K562 (cell line): ENCODE results near the gene PMIS2. TPM values are rescaled to one million over a fixed set of nuclear protein-coding genes. Genes with fewer than 3 reads are reported as not detected.

Experiments
- ATAC-seq: fragments of 200-7000 bp; cut with Tn5 transposase; 3 replicates; pipeline ENCODE4 v1.9.1; 2020; ENCODE audit warnings: moderate library complexity
- BruUV-seq: library from RNA; stranded (reverse); fragments of 400-500 nt; replicated peaks from 2 replicates; lab custom pipeline; 2021; lab: Mats Ljungman, UMichigan
- CTCF ChIA-PET: fragments of 300-600 bp; formaldehyde crosslinking; extraction: SDS; loops from one replicate; lab custom pipeline; 2021; ENCODE audit warnings: low intra/inter-chr PET ratio; lab: Yijun Ruan, JAX
- POLR2A ChIA-PET: fragments of 300-600, 350-650 bp; sonication (Branson Sonifier 250); formaldehyde crosslinking; extraction: SDS; loops from one replicate; lab custom pipeline; 2021; ENCODE audit warnings: antibody characterized with exemption, inconsistent platforms; lab: Yijun Ruan, JAX
- DNase-seq, 4 experiments: peaks; one replicate each; pipeline versions ENCODE4 v3.0.0 to v3.0.0-alpha.2; 2011 to 2018; ENCODE audit warnings: low spot score in 3 of 4, mixed read lengths in 3 of 4; ENCODE audit errors: extremely low read depth in 1 of 4
- FAIRE-seq: peaks from 2 replicates; lab custom pipeline; 2011; peaks lifted over from hg19 to GRCh38; lab: Jason Lieb, UNC
- H2AFZ ChIP-seq: 2 replicates; pipeline ENCODE4 v1.6.0; 2011; ENCODE audit warnings: low read depth, low read length, control low read depth, inconsistent platforms
- H3K27ac ChIP-seq: fragments of 200-600 bp; 3 replicates; pipeline ENCODE4 v1.8.0; 2011; ENCODE audit warnings: low read depth, mild to moderate bottlenecking, control low read depth, inconsistent platforms, low read length, moderate library complexity, mixed read lengths; ENCODE audit errors: extremely low read depth
- H3K27me3 ChIP-seq, 2 experiments: fragments of 300-600 bp in 1 of 2; 2 replicates in 1 of 2; 3 replicates in 1 of 2; pipeline versions ENCODE4 v1.6.0 to v1.8.0; 2011; ENCODE audit warnings: inconsistent platforms in 2 of 2, low read length in 2 of 2, mild to moderate bottlenecking in 1 of 2, mixed read lengths in 1 of 2, moderate library complexity in 1 of 2; ENCODE audit not compliant: control insufficient read depth in 2 of 2, insufficient read depth in 2 of 2
- H3K36me3 ChIP-seq: fragments of 300-600 bp; 3 replicates; pipeline ENCODE4 v1.8.0; 2011; ENCODE audit warnings: mild to moderate bottlenecking, low read length, inconsistent platforms; ENCODE audit not compliant: control insufficient read depth, insufficient read depth
- H3K4me1 ChIP-seq, 2 experiments: fragments of 200-600 bp in 1 of 2; replicated peaks in 1 of 2; 2 replicates in 1 of 2; 3 replicates in 1 of 2; pipeline versions ENCODE4 v1.5.1 to v1.8.0; 2011; ENCODE audit warnings: inconsistent platforms in 2 of 2, low read length in 2 of 2, mild to moderate bottlenecking in 1 of 2, mixed read lengths in 1 of 2, moderate library complexity in 1 of 2; ENCODE audit not compliant: control insufficient read depth in 2 of 2, insufficient read depth in 2 of 2
- H3K4me2 ChIP-seq: 2 replicates; pipeline ENCODE4 v1.6.1; 2011; ENCODE audit warnings: low read length, control low read depth, inconsistent platforms, mixed read lengths; ENCODE audit not compliant: insufficient read depth
- H3K4me3 ChIP-seq: fragments of 200-600 bp; sonication (generic), shearing (Covaris generic); 2 replicates; pipeline ENCODE4 v1.5.1; 2016; ENCODE audit warnings: control low read depth, inconsistent platforms
- H3K79me2 ChIP-seq: fragments of 200-600 bp; 3 replicates; pipeline ENCODE4 v1.8.0; 2011; ENCODE audit warnings: low read length, inconsistent platforms; ENCODE audit not compliant: control insufficient read depth, insufficient read depth
- H3K9ac ChIP-seq, 2 experiments: 2 replicates each; pipeline versions ENCODE4 v1.6.0 to v1.6.1; 2011; ENCODE audit warnings: low read depth in 2 of 2, low read length in 2 of 2, control low read depth in 1 of 2, inconsistent platforms in 1 of 2, mild to moderate bottlenecking in 1 of 2, mixed read lengths in 1 of 2; ENCODE audit not compliant: insufficient read depth in 1 of 2
- H3K9me1 ChIP-seq: one replicate; pipeline ENCODE4 v1.6.0; 2011; ENCODE audit warnings: inconsistent platforms, mild to moderate bottlenecking, low read length, moderate library complexity; ENCODE audit not compliant: control insufficient read depth, insufficient read depth
- H3K9me3 ChIP-seq: replicated peaks from 2 replicates; pipeline ENCODE4 v1.5.1; 2011; ENCODE audit warnings: low read depth, low read length, inconsistent platforms; ENCODE audit not compliant: control insufficient read depth, insufficient read depth
- H4K20me1 ChIP-seq: replicated peaks from 2 replicates; pipeline ENCODE4 v1.6.1; 2011; ENCODE audit warnings: low read length, inconsistent platforms, mixed read lengths; ENCODE audit not compliant: control insufficient read depth, insufficient read depth
- EP300 ChIP-seq: IDR thresholded peaks from 2 replicates; pipeline ENCODE4 v1.6.1; 2012; ENCODE audit warnings: low read length, improper control_type of control experiment
- HEY1 ChIP-seq: fragments of 250-450 bp; sonication (Bioruptor Pico); IDR thresholded peaks from 2 replicates; pipeline ENCODE4 v1.5.0; 2020; ENCODE audit warnings: mild to moderate bottlenecking, moderate library complexity, borderline replicate concordance
- KAT8 ChIP-seq: fragments of 450-650 bp; IDR thresholded peaks from 2 replicates; pipeline ENCODE4 v1.6.1; 2016; ENCODE audit warnings: low read depth, mild to moderate bottlenecking
- MCM2 ChIP-seq: fragments of 450-650 bp; IDR thresholded peaks from 2 replicates; pipeline ENCODE4 v1.6.1; 2017; ENCODE audit warnings: low read depth, mild to moderate bottlenecking
- MITF ChIP-seq: IDR thresholded peaks from 2 replicates; pipeline ENCODE4 v1.6.1; 2014; ENCODE audit warnings: antibody characterized with exemption
- POLR2G ChIP-seq: fragments of 200-400 bp; formaldehyde crosslinking; IDR thresholded peaks from 2 replicates; pipeline ENCODE4 v1.6.1; 2017; ENCODE audit warnings: low read depth, mild to moderate bottlenecking, antibody characterized with exemption, low read length, moderate library complexity
- RBFOX2 ChIP-seq: fragments of 200-400 bp; formaldehyde crosslinking; IDR thresholded peaks from 2 replicates; pipeline ENCODE4 v1.6.1; 2017; ENCODE audit warnings: low read depth, mild to moderate bottlenecking, low read length, moderate library complexity
- ZKSCAN1 ChIP-seq: fragments of 150-350 bp; IDR thresholded peaks from 2 replicates; pipeline ENCODE4 v1.6.1; 2016; ENCODE audit warnings: low read depth, low read length
- ZNF586 ChIP-seq: fragments of 450-650 bp; formaldehyde crosslinking; conservative IDR thresholded peaks from 2 replicates; pipeline ENCODE4 v1.4.0; 2020; ENCODE audit warnings: mild to moderate bottlenecking, moderate library complexity
- WGBS: fragments of 100-300 bp; shearing (Covaris generic); methylation state at CpG from one replicate; pipeline ENCODE4 v1.1.6; 2016; ENCODE audit warnings: low coverage, mixed read lengths; ENCODE audit not compliant: insufficient coverage; ENCODE audit errors: missing lambda C conversion rate; 5-methylcytosine and 5-hydroxymethylcytosine counted together
- in situ Hi-C: fragments of 300-500 bp; cut with MboI; formaldehyde crosslinking; loops from 4 replicates; pipeline ENCODE4 v1.15.0; 2018; ENCODE audit warnings: inconsistent platforms, mixed read lengths
- intact Hi-C: fragments of 100-400 bp; cut with micrococcal nuclease; formaldehyde crosslinking; loops from 2 replicates; pipeline ENCODE4 v1.14.2; 2022
- polyA plus RNA-seq, 8 experiments: library from polyadenylated mRNA; depleted of rRNA in 4 of 8; stranded (reverse) in 5 of 8; unstranded in 3 of 8; fragments of >200 nt; fragmentation: Nextera tagmentation in 2 of 8; fragmentation: Illumina TruSeq in 1 of 8; extraction: Ambion mirVana in 2 of 8; extraction: Trizol in 1 of 8; gene quantifications; 2 replicates each; pipeline versions ENCODE4 v1.2.1 to v1.2.3, GENCODE V29; 2011 to 2014; ENCODE audit warnings: inconsistent platforms in 1 of 8, missing spikeins in 1 of 8
- total RNA-seq, 7 experiments: library from RNA; depleted of rRNA in 6 of 7; stranded (reverse); fragments of >200 nt in 6 of 7; fragmentation: Illumina TruSeq in 2 of 7; extraction: Trizol in 2 of 7; gene quantifications; 2 replicates each; pipeline versions ENCODE4 v1.2.1 to v1.2.3, GENCODE V29; 2011 to 2021; ENCODE audit warnings: low replicate concordance in 1 of 7
- TF ChIP-seq, protein P1 (sequence below): sonication (generic); formaldehyde crosslinking; IDR thresholded peaks from 2 replicates; pipeline ENCODE4 v1.8.0; 2022; ENCODE audit warnings: mild to moderate bottlenecking, missing genetic modification reagents
- TF ChIP-seq, protein P2 (sequence below): fragments of 250-450 bp; sonication (Bioruptor Pico); IDR thresholded peaks from 2 replicates; pipeline ENCODE4 v1.8.0; 2022; ENCODE audit warnings: moderate library complexity, mild to moderate bottlenecking, inconsistent platforms
- TF ChIP-seq, protein P3 (sequence below): fragments of 450-650 bp; formaldehyde crosslinking; IDR thresholded peaks from 2 replicates; pipeline ENCODE4 v1.4.0; 2022; ENCODE audit warnings: mild to moderate bottlenecking, moderate library complexity

Gene PMIS2
- total and polyA plus RNA-seq, 9 of the 15 experiments (the other 6 are each of a cell fraction or from before 2014, with no cell fraction given): not detected

- H3K79me2 ChIP-seq: no peaks in the 10 kb centered on the region
- 87% methylated on average over 10 of the region's 13 CpGs for WGBS
- no TSS peak for BruUV-seq
- no peak overlapping the region for H2AFZ ChIP-seq
- no peaks in the 10 kb centered on the region for H4K20me1 ChIP-seq
- no peaks in the 10 kb centered on the region for H3K9me3 ChIP-seq
- ChIA-PET POLR2A (interaction anchor here (0.6 to 1.9 kb wide), 5 partner anchors 10 to 335 kb away, joined by 3 to 5 read pairs (median 4); partner anchors contain the start of genes HAUS5 and LIN37), CTCF (no interaction called here)
- no peaks in the 10 kb centered on the region for H3K9me1 ChIP-seq
- H3K27ac ChIP-seq: no peak overlapping the region
- peaks cover 0 to 32% of the 10 kb centered on the region in 2 experiments; a peak in 2 of 5 replicates for H3K4me1 ChIP-seq
- TF ChIP-seq EP300: no peak
- TF ChIP-seq HEY1 (CRISPR knock-in tag): no peak
- TF ChIP-seq, protein P1, sequence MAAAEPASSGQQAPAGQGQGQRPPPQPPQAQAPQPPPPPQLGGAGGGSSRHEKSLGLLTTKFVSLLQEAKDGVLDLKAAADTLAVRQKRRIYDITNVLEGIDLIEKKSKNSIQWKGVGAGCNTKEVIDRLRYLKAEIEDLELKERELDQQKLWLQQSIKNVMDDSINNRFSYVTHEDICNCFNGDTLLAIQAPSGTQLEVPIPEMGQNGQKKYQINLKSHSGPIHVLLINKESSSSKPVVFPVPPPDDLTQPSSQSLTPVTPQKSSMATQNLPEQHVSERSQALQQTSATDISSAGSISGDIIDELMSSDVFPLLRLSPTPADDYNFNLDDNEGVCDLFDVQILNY: no peak
- TF ChIP-seq, protein P2, sequence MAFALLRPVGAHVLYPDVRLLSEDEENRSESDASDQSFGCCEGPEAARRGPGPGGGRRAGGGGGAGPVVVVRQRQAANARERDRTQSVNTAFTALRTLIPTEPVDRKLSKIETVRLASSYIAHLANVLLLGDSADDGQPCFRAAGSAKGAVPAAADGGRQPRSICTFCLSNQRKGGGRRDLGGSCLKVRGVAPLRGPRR (CRISPR knock-in tag): no peak
- no peak for TF ChIP-seq ZNF586
- peak; percentile 53; the same call in 1 of the 2 replicates for TF ChIP-seq POLR2G
- peak; percentile 42 for TF ChIP-seq RBFOX2
- TF ChIP-seq, protein P3, sequence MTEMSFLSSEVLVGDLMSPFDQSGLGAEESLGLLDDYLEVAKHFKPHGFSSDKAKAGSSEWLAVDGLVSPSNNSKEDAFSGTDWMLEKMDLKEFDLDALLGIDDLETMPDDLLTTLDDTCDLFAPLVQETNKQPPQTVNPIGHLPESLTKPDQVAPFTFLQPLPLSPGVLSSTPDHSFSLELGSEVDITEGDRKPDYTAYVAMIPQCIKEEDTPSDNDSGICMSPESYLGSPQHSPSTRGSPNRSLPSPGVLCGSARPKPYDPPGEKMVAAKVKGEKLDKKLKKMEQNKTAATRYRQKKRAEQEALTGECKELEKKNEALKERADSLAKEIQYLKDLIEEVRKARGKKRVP (CRISPR knock-in tag): no peak
- TF ChIP-seq KAT8: no peak
- no peak for TF ChIP-seq ZKSCAN1
- TF ChIP-seq MITF: no peak
- no peak for TF ChIP-seq MCM2
- H3K9ac ChIP-seq: peak overlapping the region in 1 of 2 experiments; percentile 73; a peak in 2 of 4 replicates
- no peak overlapping the region for H3K4me3 ChIP-seq
- H3K27me3 ChIP-seq: no peaks in the 10 kb centered on the region
- peaks cover 23% of the 10 kb centered on the region; the same call in 2 of the 3 replicates for H3K36me3 ChIP-seq
- DNase-seq (no peak), ATAC-seq (no peak), FAIRE-seq (no peak)
- in situ Hi-C loops (no loop called here), intact Hi-C loops (no loop called here)
- no peak overlapping the region for H3K4me2 ChIP-seq
These were observed 36.8 kb downstream of the PMIS2 start for GRCh38 chr19:35622750-35623149.
